GM12878 (cell line): ENCODE measurements around the gene RRAGD. TPM values are rescaled to one million over a fixed set of nuclear protein-coding genes. Genes with fewer than 3 reads are reported as not detected.

Experiments used
- ATAC-seq: fragments of 200-7000 bp; cut with Tn5 transposase; 3 replicates; pipeline ENCODE4 v1.9.1; 2020; ENCODE audit warnings: mild to moderate bottlenecking, moderate library complexity
- BruUV-seq: library from RNA; stranded (reverse); fragments of 400-500 nt; replicated peaks from 2 replicates; lab custom pipeline; 2021; lab: Mats Ljungman, UMichigan
- CTCF ChIA-PET: fragments of 300-600 bp; sonication (Branson Sonifier 250); formaldehyde crosslinking; extraction: SDS; loops from one replicate; lab custom pipeline; 2021; ENCODE audit warnings: inconsistent platforms; lab: Yijun Ruan, JAX
- POLR2A ChIA-PET: fragments of 350-600 bp; formaldehyde crosslinking; extraction: SDS; loops from one replicate; lab custom pipeline; 2021; ENCODE audit warnings: inconsistent platforms; lab: Charles Lee
- RAD21 ChIA-PET: fragments of 300-600 bp; sonication (Branson Sonifier 250); formaldehyde crosslinking; loops from one replicate; lab custom pipeline; 2023; ENCODE audit warnings: antibody characterized with exemption; ENCODE audit not compliant: unreplicated experiment; lab: Charles Lee
- SMC1A ChIA-PET: fragments of 300-600 bp; sonication (Branson Sonifier 250); formaldehyde crosslinking; loops from one replicate; lab custom pipeline; 2023; ENCODE audit not compliant: unreplicated experiment, uncharacterized antibody; lab: Charles Lee
- DNase-seq: peaks from one replicate; pipeline ENCODE4 v3.0.0-alpha.2; 2011; ENCODE audit warnings: low read depth, low spot score
- FAIRE-seq: peaks from 3 replicates; lab custom pipeline; 2011; peaks lifted over from hg19 to GRCh38; lab: Jason Lieb, UNC
- H2AFZ ChIP-seq: 2 replicates; pipeline ENCODE4 v1.6.0; 2011; ENCODE audit warnings: low read depth, low read length, control low read depth; ENCODE audit not compliant: control insufficient read depth
- H3K27ac ChIP-seq: 2 replicates; pipeline ENCODE4 v1.5.1; 2011; ENCODE audit warnings: control low read depth; ENCODE audit not compliant: control insufficient read depth, insufficient read depth
- H3K27me3 ChIP-seq, 2 experiments: replicated peaks in 1 of 2; 2 replicates each; pipeline versions ENCODE4 v1.6.0 to v1.6.1; 2011; ENCODE audit warnings: low read length in 1 of 2; ENCODE audit not compliant: control insufficient read depth in 2 of 2, insufficient read depth in 2 of 2
- H3K36me3 ChIP-seq, 2 experiments: 2 replicates each; pipeline ENCODE4 v1.5.1; 2011; ENCODE audit warnings: low read length in 1 of 2; ENCODE audit not compliant: control insufficient read depth in 2 of 2, insufficient read depth in 2 of 2
- H3K4me1 ChIP-seq: 2 replicates; pipeline ENCODE4 v1.6.1; 2011; ENCODE audit warnings: mild to moderate bottlenecking, low read length, moderate library complexity, mixed read lengths; ENCODE audit not compliant: control insufficient read depth, insufficient read depth
- H3K4me2 ChIP-seq: 2 replicates; pipeline ENCODE4 v1.6.0; 2011; ENCODE audit warnings: control low read depth; ENCODE audit not compliant: control insufficient read depth, insufficient read depth
- H3K4me3 ChIP-seq: fragments of 200-600 bp; sonication (generic); 2 replicates; pipeline ENCODE4 v1.5.1; 2016
- H3K79me2 ChIP-seq: 2 replicates; pipeline ENCODE4 v1.6.0; 2011; ENCODE audit warnings: low read length; ENCODE audit not compliant: control insufficient read depth, insufficient read depth
- H3K9ac ChIP-seq: 2 replicates; pipeline ENCODE4 v1.8.0; 2011; ENCODE audit warnings: low read length, control low read depth, mixed read lengths; ENCODE audit not compliant: control insufficient read depth, insufficient read depth
- H3K9me3 ChIP-seq: replicated peaks from 3 replicates; pipeline ENCODE4 v1.5.1; 2011; ENCODE audit warnings: mild to moderate bottlenecking, low read length; ENCODE audit not compliant: control insufficient read depth, insufficient read depth
- H4K20me1 ChIP-seq: 2 replicates; pipeline ENCODE4 v1.6.0; 2011; ENCODE audit not compliant: control insufficient read depth, insufficient read depth
- BRCA1 ChIP-seq: IDR thresholded peaks from 2 replicates; pipeline ENCODE4 v1.6.1; 2011; ENCODE audit warnings: low read depth, low read length, improper control_type of control experiment
- CBFB ChIP-seq: IDR thresholded peaks from 2 replicates; pipeline ENCODE4 v1.6.1; 2016; ENCODE audit warnings: antibody characterized with exemption, low read depth
- EGR1 ChIP-seq, 2 experiments: IDR thresholded peaks; 1 replicate in 1 of 2; 2 replicates in 1 of 2; pipeline ENCODE4 v1.6.1; 2011 to 2012; ENCODE audit warnings: low read depth in 2 of 2, low read length in 2 of 2, borderline replicate concordance in 1 of 2, mild to moderate bottlenecking in 1 of 2, moderate library complexity in 1 of 2
- IRF3 ChIP-seq: fragments of 450-650 bp; IDR thresholded peaks from 2 replicates; pipeline ENCODE4 v1.6.1; 2014; ENCODE audit warnings: mild to moderate bottlenecking
- LARP7 ChIP-seq: fragments of 450-650 bp; IDR thresholded peaks from 2 replicates; pipeline ENCODE4 v1.6.1; 2017; ENCODE audit warnings: mild to moderate bottlenecking
- NFXL1 ChIP-seq: fragments of 450-650 bp; IDR thresholded peaks from 2 replicates; pipeline ENCODE4 v1.6.1; 2017; ENCODE audit warnings: antibody characterized with exemption, mild to moderate bottlenecking, borderline replicate concordance
- PAX5 ChIP-seq: IDR thresholded peaks from 2 replicates; pipeline ENCODE4 v1.6.1; 2011; ENCODE audit warnings: low read depth, low read length, borderline replicate concordance
- RB1 ChIP-seq: fragments of 450-650 bp; formaldehyde crosslinking; IDR thresholded peaks from 2 replicates; pipeline ENCODE4 v1.6.1; 2017; ENCODE audit warnings: mild to moderate bottlenecking, borderline replicate concordance
- TCF7 ChIP-seq: IDR thresholded peaks from 2 replicates; pipeline ENCODE4 v1.6.1; 2014; ENCODE audit warnings: antibody characterized with exemption, borderline replicate concordance
- ZNF207 ChIP-seq: fragments of 450-650 bp; IDR thresholded peaks from 2 replicates; pipeline ENCODE4 v1.6.1; 2014; ENCODE audit warnings: antibody characterized with exemption, mild to moderate bottlenecking, borderline replicate concordance
- ZNF24 ChIP-seq: fragments of 450-650 bp; IDR thresholded peaks from 2 replicates; pipeline ENCODE4 v1.6.1; 2017; ENCODE audit warnings: antibody characterized with exemption, mild to moderate bottlenecking
- WGBS: methylation state at CpG from one replicate; pipeline ENCODE4 v1.1.6; 2016; ENCODE audit warnings: low lambda C conversion rate; ENCODE audit not compliant: insufficient replicate concordance, insufficient coverage; ENCODE audit errors: missing lambda C conversion rate; 5-methylcytosine and 5-hydroxymethylcytosine counted together
- in situ Hi-C: fragments of 300-500 bp; cut with MboI; formaldehyde crosslinking; loops from 9 replicates; pipeline ENCODE4 v1.14.3; 2018; ENCODE audit warnings: mixed read lengths
- intact Hi-C: fragments of 100-400 bp; cut with micrococcal nuclease; formaldehyde crosslinking; loops from one replicate; pipeline ENCODE4 v1.14.2; 2022; ENCODE audit not compliant: unreplicated experiment
- polyA plus RNA-seq, 11 experiments: library from polyadenylated mRNA; depleted of rRNA in 4 of 11; unstranded in 6 of 11; stranded (reverse) in 5 of 11; fragments of >200 nt; fragmentation: Nextera tagmentation in 4 of 11; fragmentation: Illumina TruSeq in 1 of 11; extraction: Ambion mirVana in 4 of 11; extraction: Trizol in 1 of 11; gene quantifications; 1 replicate in 1 of 11; 2 replicates in 10 of 11; pipeline versions ENCODE4 v1.2.1 to v1.2.3, GENCODE V29; 2011 to 2016; ENCODE audit warnings: inconsistent platforms in 2 of 11, missing spikeins in 2 of 11, low read depth in 1 of 11
- total RNA-seq, 4 experiments: library from RNA; depleted of rRNA in 3 of 4; stranded (reverse); fragments of >200 nt in 3 of 4; fragmentation: Illumina TruSeq in 1 of 4; extraction: Trizol in 1 of 4; gene quantifications; 2 replicates each; pipeline versions ENCODE4 v1.2.1 to v1.2.3, GENCODE V29; 2013 to 2021

Gene RRAGD
- total and polyA plus RNA-seq, 10 of the 15 experiments (the other 5 are each of a cell fraction or from before 2014, with no cell fraction given), result 4.6 to 17.4 (median 8.5) TPM

GRCh38 chr6:89414215-89414614 is 2.1 kb upstream of the RRAGD start:
- Histone ChIP-seq H3K4me1 (peaks cover 3% of the 10 kb centered on the region; the same call in 1 of the 2 replicates), H3K27me3 (no peaks in the 10 kb centered on the region; a peak in 1 of 4 replicates), H3K4me2 (no peak overlapping the region), H3K4me3 (no peak overlapping the region), H3K36me3 (no peaks in the 10 kb centered on the region), H3K9me3 (no peaks in the 10 kb centered on the region), H3K79me2 (peaks cover 29% of the 10 kb centered on the region), H3K27ac (no peak overlapping the region), H4K20me1 (no peaks in the 10 kb centered on the region), H3K9ac (no peak overlapping the region), H2AFZ (no peak overlapping the region)
- no TSS peak for BruUV-seq
- ChIA-PET POLR2A (no interaction called here), SMC1A (interaction anchor here (1.3 kb wide), 1 partner anchor 13 kb away, joined by 3 read pairs; no protein-coding TSS in a partner anchor), RAD21 (no interaction called here), CTCF (interaction anchor here (1.2 to 4.7 kb wide), 6 partner anchors 10 to 132 kb away, joined by 3 to 20 read pairs (median 3); no protein-coding TSS in a partner anchor)
- FAIRE-seq (no peak), ATAC-seq (no peak), DNase-seq (no peak)
- TF ChIP-seq EGR1 (IDR thresholded peaks at IDR 0.05; ENCODE audit: borderline replicate concordance in 1 of 2, low read depth in 2 of 2, low read length in 2 of 2) (no peak), LARP7 (no peak), BRCA1 (no peak), PAX5 (no peak), ZNF207 (no peak), ZNF24 (no peak), NFXL1 (no peak), CBFB (no peak), RB1 (no peak), IRF3 (no peak), TCF7 (no peak)
- intact Hi-C loops, result no loop called here
- in situ Hi-C loops, result no loop called here
- WGBS, result 65% methylated on average over 2 of the region's 2 CpGs
